Trophoblast cell (in vitro differentiated cells and primary cell): ENCODE measurements around the gene SLC6A11.

Source experiments
- DNase-seq, 2 donors: peaks; one replicate each; pipeline ENCODE4 v3.0.0-alpha.2; 2016
- H2AFZ ChIP-seq: 2 replicates; pipeline ENCODE4 v1.6.1; 2013; ENCODE audit warnings: low read length, moderate library complexity, mild to moderate bottlenecking; ENCODE audit not compliant: insufficient read depth, poor library complexity
- H2AK5ac ChIP-seq: 2 replicates; pipeline ENCODE4 v1.6.1; 2013; ENCODE audit warnings: mild to moderate bottlenecking, low read length
- H2BK120ac ChIP-seq: 2 replicates; pipeline ENCODE4 v1.6.1; 2013; ENCODE audit warnings: low read length, mild to moderate bottlenecking, moderate library complexity; ENCODE audit not compliant: insufficient read depth, poor library complexity
- H2BK12ac ChIP-seq: 2 replicates; pipeline ENCODE4 v1.6.1; 2013; ENCODE audit warnings: mild to moderate bottlenecking, low read length, moderate library complexity
- H2BK5ac ChIP-seq: 2 replicates; pipeline ENCODE4 v1.6.1; 2013; ENCODE audit warnings: low read length, low read depth, moderate library complexity, mild to moderate bottlenecking; ENCODE audit not compliant: poor library complexity
- H3K14ac ChIP-seq: 2 replicates; pipeline ENCODE4 v1.6.1; 2013; ENCODE audit warnings: mild to moderate bottlenecking, low read length
- H3K18ac ChIP-seq: 2 replicates; pipeline ENCODE4 v1.6.1; 2013; ENCODE audit warnings: mild to moderate bottlenecking, low read length
- H3K23ac ChIP-seq: 2 replicates; pipeline ENCODE4 v1.6.1; 2013; ENCODE audit warnings: low read length
- H3K27ac ChIP-seq: 2 replicates; pipeline ENCODE4 v1.5.1; 2013; ENCODE audit warnings: low read depth, mild to moderate bottlenecking, inconsistent platforms, low read length, moderate library complexity
- H3K27me3 ChIP-seq: 2 replicates; pipeline ENCODE4 v1.6.1; 2013; ENCODE audit warnings: inconsistent platforms, mild to moderate bottlenecking, low read length, moderate library complexity; ENCODE audit not compliant: insufficient read depth
- H3K36me3 ChIP-seq, 2 experiments: 1 replicate in 1 of 2; 2 replicates in 1 of 2; pipeline ENCODE4 v1.6.1; 2013; ENCODE audit warnings: low read length in 2 of 2, mild to moderate bottlenecking in 2 of 2, moderate library complexity in 1 of 2; ENCODE audit not compliant: insufficient read depth in 2 of 2, control insufficient read depth in 1 of 2
- H3K4ac ChIP-seq: 2 replicates; pipeline ENCODE4 v1.6.1; 2013; ENCODE audit warnings: low read depth, mild to moderate bottlenecking, low read length, moderate library complexity
- H3K4me1 ChIP-seq, 2 experiments: 1 replicate in 1 of 2; 2 replicates in 1 of 2; pipeline ENCODE4 v1.6.1; 2013; ENCODE audit warnings: low read length in 2 of 2, mild to moderate bottlenecking in 2 of 2, moderate library complexity in 1 of 2; ENCODE audit not compliant: insufficient read depth in 2 of 2, control insufficient read depth in 1 of 2
- H3K4me2 ChIP-seq: 2 replicates; pipeline ENCODE4 v1.6.1; 2013; ENCODE audit warnings: inconsistent platforms, mild to moderate bottlenecking, low read length, moderate library complexity
- H3K4me3 ChIP-seq: 2 replicates; pipeline ENCODE4 v1.5.1; 2013; ENCODE audit warnings: mild to moderate bottlenecking, low read depth, low read length, inconsistent platforms
- H3K79me1 ChIP-seq: one replicate; pipeline ENCODE4 v1.6.1; 2013; ENCODE audit warnings: low read length
- H3K79me2 ChIP-seq: 2 replicates; pipeline ENCODE4 v1.6.1; 2013; ENCODE audit warnings: low read length, mild to moderate bottlenecking; ENCODE audit not compliant: control insufficient read depth, insufficient read depth, poor library complexity
- H3K9ac ChIP-seq: 2 replicates; pipeline ENCODE4 v1.6.1; 2013; ENCODE audit warnings: mild to moderate bottlenecking, low read length
- H3K9me3 ChIP-seq: 2 replicates; pipeline ENCODE4 v1.6.1; 2013; ENCODE audit warnings: low read depth, mild to moderate bottlenecking, control low read depth, inconsistent platforms, low read length; ENCODE audit not compliant: insufficient read depth
- H4K12ac ChIP-seq: 2 replicates; pipeline ENCODE4 v1.6.1; 2013; ENCODE audit warnings: low read depth, mild to moderate bottlenecking, low read length, moderate library complexity
- H4K8ac ChIP-seq: 2 replicates; pipeline ENCODE4 v1.6.1; 2013; ENCODE audit warnings: low read depth, mild to moderate bottlenecking, low read length, moderate library complexity
- H4K91ac ChIP-seq: one replicate; pipeline ENCODE4 v1.6.1; 2013; ENCODE audit warnings: low read depth, mild to moderate bottlenecking, low read length, moderate library complexity
- WGBS: extraction: QIAGEN DNeasy Blood & Tissue Kit; methylation state at CpG from one replicate; pipeline ENCODE4 v1.1.7; 2013; ENCODE audit warnings: missing lambda C conversion rate; ENCODE audit not compliant: insufficient read length, insufficient coverage; ENCODE audit errors: extremely low coverage; 5-methylcytosine and 5-hydroxymethylcytosine counted together

Gene SLC6A11

DNA sequence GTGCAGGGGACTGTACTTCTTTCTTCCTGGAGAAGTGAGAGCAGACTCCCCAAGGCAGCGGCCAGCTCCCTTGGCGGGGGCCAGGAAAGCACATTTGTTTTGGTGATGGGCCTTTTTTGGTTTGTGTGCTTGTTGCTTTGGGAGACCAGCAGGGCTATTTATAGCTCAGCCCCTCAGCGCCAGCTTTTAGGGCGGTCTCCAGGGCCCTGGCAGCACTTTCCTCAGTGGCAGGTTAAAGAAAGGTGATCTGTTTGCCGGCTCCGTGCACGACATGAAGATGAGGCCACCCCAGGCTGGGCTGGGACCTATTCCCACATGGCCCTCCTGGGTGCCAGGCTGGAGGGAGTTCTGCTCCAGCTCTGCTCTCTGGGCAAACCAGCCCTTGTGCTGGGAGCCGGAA lies 21.8 kb downstream of the SLC6A11 start:
- Histone ChIP-seq H3K23ac (no peak overlapping the region), H2AFZ (no peak overlapping the region), H2AK5ac (no peak overlapping the region), H3K27ac (no peak overlapping the region), H4K8ac (no peak overlapping the region), H3K9me3 (peaks cover 4% of the 10 kb centered on the region), H3K36me3 (no peaks in the 10 kb centered on the region), H3K79me2 (no peaks in the 10 kb centered on the region), H3K4me2 (no peak overlapping the region), H2BK5ac (no peak overlapping the region), H4K91ac (no peak overlapping the region), H3K14ac (no peak overlapping the region), H3K4me1 (no peaks in the 10 kb centered on the region), H3K4me3 (no peak overlapping the region), H4K12ac (no peak overlapping the region), H2BK12ac (no peak overlapping the region), H3K18ac (no peak overlapping the region), H3K27me3 (no peaks in the 10 kb centered on the region), H3K9ac (no peak overlapping the region), H3K4ac (no peak overlapping the region), H2BK120ac (no peak overlapping the region), H3K79me1 (no peaks in the 10 kb centered on the region)
- DNase-seq: no peak
- WGBS: no CpG with 5 or more reads among the region's 8 CpGs

DNA sequence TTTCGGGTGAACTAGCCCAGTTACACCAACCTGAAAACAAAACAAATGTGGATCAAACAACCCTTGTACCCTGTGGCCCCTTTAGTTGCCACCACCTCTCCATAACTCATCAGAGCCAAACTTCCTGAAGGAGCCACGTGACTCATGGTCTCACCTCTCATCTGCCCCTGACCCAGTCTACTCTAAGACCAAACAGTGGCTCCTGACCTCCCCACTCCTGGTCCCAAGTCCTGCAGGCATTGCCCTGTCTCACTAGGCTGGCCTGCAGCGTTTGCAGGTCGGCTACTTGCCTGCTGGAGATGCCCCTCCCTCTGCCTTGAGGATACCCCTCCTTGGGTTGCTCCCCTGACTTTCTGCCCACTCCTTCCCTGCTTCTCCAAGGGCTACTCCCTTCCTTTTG lies 23.1 kb downstream of the SLC6A11 start:
- Histone ChIP-seq H3K4me3 (no peak overlapping the region), H3K9me3 (peaks cover 4% of the 10 kb centered on the region), H3K79me2 (no peaks in the 10 kb centered on the region), H3K79me1 (no peaks in the 10 kb centered on the region), H3K23ac (no peak overlapping the region), H3K27ac (no peak overlapping the region), H3K4ac (no peak overlapping the region), H3K18ac (no peak overlapping the region), H3K4me1 (no peaks in the 10 kb centered on the region), H4K91ac (no peak overlapping the region), H2BK5ac (no peak overlapping the region), H3K36me3 (no peaks in the 10 kb centered on the region), H3K4me2 (no peak overlapping the region), H3K27me3 (no peaks in the 10 kb centered on the region), H2BK12ac (no peak overlapping the region), H2AFZ (no peak overlapping the region), H2AK5ac (no peak overlapping the region), H4K12ac (no peak overlapping the region), H3K14ac (no peak overlapping the region), H2BK120ac (no peak overlapping the region), H4K8ac (no peak overlapping the region), H3K9ac (no peak overlapping the region)
- WGBS: no CpG with 5 or more reads among the region's 4 CpGs
- DNase-seq: no peak

DNA sequence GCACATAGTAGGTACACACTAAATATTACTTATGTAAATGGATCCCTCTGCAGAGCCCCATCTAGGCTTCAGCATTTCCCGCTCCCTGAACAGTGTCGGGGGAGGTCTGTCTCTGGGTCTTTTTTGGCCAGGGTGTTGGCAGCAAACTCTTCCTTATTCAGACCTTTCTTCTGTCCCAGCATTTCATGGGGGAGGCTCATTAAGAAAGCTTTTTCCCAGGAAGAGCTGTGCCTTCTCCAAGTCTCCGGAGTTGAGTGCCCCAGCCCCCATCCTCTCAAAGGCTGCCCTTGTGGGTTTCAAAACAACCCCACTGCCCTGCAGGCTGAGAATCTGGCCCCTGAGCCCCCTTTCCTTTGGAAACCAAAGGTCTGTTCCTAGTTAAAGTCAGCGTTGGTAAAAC lies 25.1 kb downstream of the SLC6A11 start:
- H3K4me1 ChIP-seq: no peaks in the 10 kb centered on the region
- no peak overlapping the region for H3K4ac ChIP-seq
- H3K18ac ChIP-seq: no peak overlapping the region
- no peak overlapping the region for H3K27ac ChIP-seq
- H4K8ac ChIP-seq: no peak overlapping the region
- WGBS: no CpG with 5 or more reads among the region's 4 CpGs
- H3K79me2 ChIP-seq: no peaks in the 10 kb centered on the region
- DNase-seq: no peak
- no peak overlapping the region for H2BK12ac ChIP-seq
- H3K4me2 ChIP-seq: no peak overlapping the region
- no peaks in the 10 kb centered on the region for H3K27me3 ChIP-seq
- no peak overlapping the region for H2AFZ ChIP-seq
- peaks cover 2% of the 10 kb centered on the region for H3K9me3 ChIP-seq
- H3K9ac ChIP-seq: no peak overlapping the region
- H4K12ac ChIP-seq: no peak overlapping the region
- H2BK120ac ChIP-seq: no peak overlapping the region
- H3K14ac ChIP-seq: no peak overlapping the region
- H4K91ac ChIP-seq: no peak overlapping the region
- H3K23ac ChIP-seq: no peak overlapping the region
- H2BK5ac ChIP-seq: no peak overlapping the region
- no peaks in the 10 kb centered on the region for H3K79me1 ChIP-seq
- no peak overlapping the region for H3K4me3 ChIP-seq
- H2AK5ac ChIP-seq: no peak overlapping the region
- H3K36me3 ChIP-seq: no peaks in the 10 kb centered on the region

DNA sequence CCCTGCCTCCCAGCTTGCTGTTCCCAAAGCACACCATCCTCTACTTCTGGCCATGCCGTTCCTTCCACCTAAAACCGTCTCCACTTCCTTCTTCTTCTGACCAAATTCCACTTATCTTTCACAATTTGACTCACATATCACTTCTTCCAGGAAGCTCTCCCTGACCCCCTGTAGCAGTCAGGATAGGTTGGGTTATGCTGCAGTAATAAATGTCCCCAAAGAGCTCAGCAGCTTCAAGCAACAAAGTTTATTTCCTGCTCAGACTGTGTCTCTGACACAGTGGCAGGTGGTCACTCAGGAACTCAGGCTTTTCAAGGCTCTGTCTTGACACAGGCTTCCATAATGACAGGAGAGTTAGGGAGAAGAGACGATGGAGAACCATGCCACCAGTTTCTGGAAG lies 27.4 kb downstream of the SLC6A11 start:
- Histone ChIP-seq H3K79me1 (no peaks in the 10 kb centered on the region), H3K18ac (no peak overlapping the region), H3K4me1 (no peaks in the 10 kb centered on the region), H3K23ac (no peak overlapping the region), H2AK5ac (no peak overlapping the region), H3K79me2 (no peaks in the 10 kb centered on the region), H4K8ac (no peak overlapping the region), H3K27me3 (peaks cover 4% of the 10 kb centered on the region), H3K4me2 (no peak overlapping the region), H3K36me3 (no peaks in the 10 kb centered on the region), H2BK120ac (no peak overlapping the region), H3K27ac (no peak overlapping the region), H3K4me3 (no peak overlapping the region), H3K14ac (no peak overlapping the region), H2AFZ (no peak overlapping the region), H3K4ac (no peak overlapping the region), H2BK12ac (no peak overlapping the region), H3K9me3 (peaks cover 4% of the 10 kb centered on the region), H4K91ac (no peak overlapping the region), H4K12ac (no peak overlapping the region), H2BK5ac (no peak overlapping the region), H3K9ac (no peak overlapping the region)
- WGBS: 100% methylated on average over 1 of the region's 3 CpGs
- no peak for DNase-seq
